ENCODE results near the gene CFAP65.

CFAP65 gene

DNA sequence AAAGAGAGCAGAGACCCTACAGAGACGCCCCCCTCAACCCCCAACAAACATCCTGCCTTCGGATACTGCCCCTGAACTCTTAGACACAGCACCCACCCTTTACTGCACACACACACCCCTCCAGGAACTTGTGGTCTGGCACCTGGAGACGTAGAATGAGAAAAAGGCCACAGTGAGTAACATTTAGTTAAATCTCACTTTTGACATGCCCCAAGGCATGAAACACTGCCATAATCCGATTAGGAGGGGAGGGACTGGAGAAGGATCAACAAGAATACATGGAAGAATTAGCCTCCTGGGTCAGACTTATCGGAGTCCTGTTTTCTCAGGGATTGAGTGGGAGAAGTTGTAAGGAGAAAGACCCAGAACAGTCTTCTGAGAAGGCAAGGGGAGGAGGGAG lies 77.7 kb downstream of the CFAP65 start:
- H3K4me3 ChIP-seq (ENCODE audit: low read length): no peak overlapping the region
- TF ChIP-seq, protein P1, sequence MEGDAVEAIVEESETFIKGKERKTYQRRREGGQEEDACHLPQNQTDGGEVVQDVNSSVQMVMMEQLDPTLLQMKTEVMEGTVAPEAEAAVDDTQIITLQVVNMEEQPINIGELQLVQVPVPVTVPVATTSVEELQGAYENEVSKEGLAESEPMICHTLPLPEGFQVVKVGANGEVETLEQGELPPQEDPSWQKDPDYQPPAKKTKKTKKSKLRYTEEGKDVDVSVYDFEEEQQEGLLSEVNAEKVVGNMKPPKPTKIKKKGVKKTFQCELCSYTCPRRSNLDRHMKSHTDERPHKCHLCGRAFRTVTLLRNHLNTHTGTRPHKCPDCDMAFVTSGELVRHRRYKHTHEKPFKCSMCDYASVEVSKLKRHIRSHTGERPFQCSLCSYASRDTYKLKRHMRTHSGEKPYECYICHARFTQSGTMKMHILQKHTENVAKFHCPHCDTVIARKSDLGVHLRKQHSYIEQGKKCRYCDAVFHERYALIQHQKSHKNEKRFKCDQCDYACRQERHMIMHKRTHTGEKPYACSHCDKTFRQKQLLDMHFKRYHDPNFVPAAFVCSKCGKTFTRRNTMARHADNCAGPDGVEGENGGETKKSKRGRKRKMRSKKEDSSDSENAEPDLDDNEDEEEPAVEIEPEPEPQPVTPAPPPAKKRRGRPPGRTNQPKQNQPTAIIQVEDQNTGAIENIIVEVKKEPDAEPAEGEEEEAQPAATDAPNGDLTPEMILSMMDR (conservative IDR thresholded peaks at IDR 0.05; ENCODE audit: low read length): no peak

DNA sequence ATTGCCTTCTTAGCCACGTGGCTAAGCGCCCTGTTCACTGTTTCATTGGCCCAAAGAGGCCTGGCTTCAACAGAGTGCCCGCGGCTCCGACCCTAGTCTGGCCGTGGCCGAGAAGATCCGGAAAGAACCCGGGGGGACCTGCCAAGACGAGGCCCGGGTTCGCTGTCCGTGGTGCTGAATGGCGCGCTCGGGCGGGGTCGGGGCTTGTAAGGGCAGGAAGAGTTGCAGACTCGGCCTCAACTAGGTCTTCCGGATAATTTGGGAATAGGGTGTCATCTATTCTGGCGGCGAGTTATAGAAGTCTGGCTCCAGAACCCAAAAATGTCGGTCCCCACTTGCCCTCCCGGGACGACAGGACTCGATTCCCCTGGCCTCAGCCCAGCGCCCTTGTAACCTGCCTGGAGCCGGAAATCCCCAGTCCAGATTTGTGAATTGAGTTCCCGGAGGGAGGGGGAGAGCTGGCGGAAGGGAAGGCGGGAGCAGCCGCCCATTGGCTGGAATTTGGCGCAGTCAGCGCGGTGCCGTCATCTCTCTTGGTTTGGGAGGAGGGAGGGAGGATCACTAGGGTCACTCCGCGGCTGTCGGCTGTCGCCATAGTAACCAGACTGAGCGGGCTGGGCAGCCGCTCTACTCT lies 78.3 kb downstream of the CFAP65 start:
- no peak overlapping the region; the same call in 1 of the 2 replicates for H3K4me3 ChIP-seq (ENCODE audit: low read length)
- TF ChIP-seq, protein P1 (conservative IDR thresholded peaks at IDR 0.05; ENCODE audit: low read length): no peak
- peak; percentile 36 for DNase-seq (ENCODE audit: low read depth)

More for the DNA sequence above, 77.7 kb downstream of the CFAP65 start:
- no peak for DNase-seq (ENCODE audit: low read depth)

DNA sequence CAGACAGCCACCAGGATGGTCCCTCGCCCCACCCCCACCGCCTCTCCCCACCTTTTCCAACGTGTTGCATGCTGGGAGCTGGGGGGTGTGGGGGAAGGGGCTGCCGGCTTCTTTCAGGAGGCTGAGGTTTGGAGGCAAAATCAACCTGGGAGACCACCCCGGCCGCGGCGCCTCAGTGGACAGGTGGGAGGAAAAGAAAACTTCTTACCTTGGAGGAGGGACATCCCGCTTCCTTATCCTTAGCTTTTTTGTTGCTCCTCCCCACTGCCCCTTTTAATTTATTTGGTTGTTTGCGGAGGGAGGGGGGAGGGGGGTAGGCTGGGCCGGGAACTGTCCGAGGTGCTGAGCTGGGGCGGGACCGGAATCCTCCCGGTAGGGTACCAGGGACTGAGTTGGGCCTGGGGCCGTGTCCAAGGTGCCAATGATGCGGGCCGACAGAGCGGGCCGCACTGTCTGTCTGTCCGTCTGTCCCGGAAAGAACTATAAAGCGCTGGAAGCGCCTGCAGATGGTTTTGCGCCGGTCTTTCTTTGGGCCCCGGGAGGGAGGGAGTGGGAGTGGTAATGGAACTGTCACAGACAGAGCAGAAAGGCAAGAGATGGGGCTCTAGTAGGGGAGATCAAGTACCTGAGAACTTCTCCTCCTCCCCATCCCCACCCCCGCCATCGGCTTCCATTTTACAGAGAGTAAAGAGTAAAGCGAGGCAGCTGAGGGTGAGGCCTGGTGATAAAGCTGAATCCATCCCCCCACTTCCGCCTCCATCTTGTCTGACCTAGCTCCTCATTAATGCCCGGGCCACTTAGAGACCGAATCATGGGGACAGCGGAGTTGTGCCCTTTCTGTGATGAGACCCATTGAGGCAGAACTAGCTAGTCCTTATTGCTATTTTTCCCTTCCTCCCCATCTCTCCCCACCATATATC lies 79.4 kb downstream of the CFAP65 start:
- DNase-seq (ENCODE audit: low read depth): no peak
- TF ChIP-seq, protein P1 (conservative IDR thresholded peaks at IDR 0.05; ENCODE audit: low read length): no peak
- no peak overlapping the region for H3K4me3 ChIP-seq (ENCODE audit: low read length)

DNA sequence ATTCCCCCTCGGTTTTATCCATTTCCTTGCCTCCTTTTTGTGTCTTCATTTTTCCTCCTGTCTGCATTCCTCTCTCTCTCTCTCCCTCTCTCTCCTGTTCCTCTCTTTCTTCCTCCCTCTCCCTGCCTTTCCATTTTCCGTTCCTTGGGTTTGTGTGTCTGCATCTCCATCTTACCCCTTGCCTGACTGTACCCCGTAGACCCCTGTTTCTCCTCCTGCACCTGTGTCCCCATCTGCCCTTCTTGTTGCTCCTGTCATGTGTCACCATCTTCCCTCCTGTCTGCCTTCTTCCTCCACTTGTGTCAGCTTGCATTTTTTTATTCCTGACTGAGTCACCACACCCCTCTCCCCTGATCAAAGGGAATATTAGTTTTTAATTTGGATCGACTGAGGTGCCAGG lies 80.1 kb downstream of the CFAP65 start:
- no peak overlapping the region for H3K4me3 ChIP-seq (ENCODE audit: low read length)
- no peak for DNase-seq (ENCODE audit: low read depth)
- TF ChIP-seq, protein P1 (conservative IDR thresholded peaks at IDR 0.05; ENCODE audit: low read length): no peak

DNA sequence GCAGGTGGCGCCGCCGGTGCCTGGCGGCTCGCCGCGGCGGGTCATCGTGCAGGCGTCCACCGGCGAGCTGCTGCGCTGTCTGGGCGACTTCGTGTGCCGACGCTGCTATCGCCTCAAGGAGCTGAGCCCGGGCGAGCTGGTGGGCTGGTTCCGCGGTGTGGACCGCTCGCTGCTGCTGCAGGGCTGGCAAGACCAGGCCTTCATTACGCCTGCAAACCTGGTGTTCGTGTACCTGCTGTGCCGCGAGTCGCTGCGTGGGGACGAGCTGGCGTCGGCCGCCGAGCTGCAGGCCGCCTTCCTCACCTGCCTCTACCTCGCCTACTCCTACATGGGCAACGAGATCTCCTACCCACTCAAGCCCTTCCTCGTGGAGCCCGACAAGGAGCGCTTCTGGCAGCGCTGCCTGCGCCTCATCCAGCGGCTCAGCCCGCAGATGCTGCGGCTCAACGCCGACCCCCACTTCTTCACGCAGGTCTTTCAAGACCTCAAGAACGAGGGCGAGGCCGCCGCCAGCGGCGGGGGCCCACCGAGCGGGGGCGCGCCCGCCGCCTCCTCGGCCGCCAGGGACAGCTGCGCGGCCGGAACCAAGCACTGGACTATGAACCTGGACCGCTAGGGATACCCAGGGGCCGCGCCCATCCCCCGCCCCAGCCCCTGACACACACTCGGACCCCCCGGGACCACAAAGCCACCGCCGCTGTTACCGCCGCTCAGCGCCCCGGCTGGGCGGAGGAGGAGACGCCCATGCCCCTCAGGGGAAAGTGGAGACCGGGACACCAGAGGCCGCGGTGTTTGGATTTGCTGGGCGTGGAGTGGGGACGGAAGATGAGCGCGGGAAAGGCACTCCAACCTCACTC lies 80.8 kb downstream of the CFAP65 start:
- H3K4me3 ChIP-seq (ENCODE audit: low read length): no peak overlapping the region
- TF ChIP-seq, protein P1 (conservative IDR thresholded peaks at IDR 0.05; ENCODE audit: low read length): no peak
- DNase-seq (ENCODE audit: low read depth): no peak

DNA sequence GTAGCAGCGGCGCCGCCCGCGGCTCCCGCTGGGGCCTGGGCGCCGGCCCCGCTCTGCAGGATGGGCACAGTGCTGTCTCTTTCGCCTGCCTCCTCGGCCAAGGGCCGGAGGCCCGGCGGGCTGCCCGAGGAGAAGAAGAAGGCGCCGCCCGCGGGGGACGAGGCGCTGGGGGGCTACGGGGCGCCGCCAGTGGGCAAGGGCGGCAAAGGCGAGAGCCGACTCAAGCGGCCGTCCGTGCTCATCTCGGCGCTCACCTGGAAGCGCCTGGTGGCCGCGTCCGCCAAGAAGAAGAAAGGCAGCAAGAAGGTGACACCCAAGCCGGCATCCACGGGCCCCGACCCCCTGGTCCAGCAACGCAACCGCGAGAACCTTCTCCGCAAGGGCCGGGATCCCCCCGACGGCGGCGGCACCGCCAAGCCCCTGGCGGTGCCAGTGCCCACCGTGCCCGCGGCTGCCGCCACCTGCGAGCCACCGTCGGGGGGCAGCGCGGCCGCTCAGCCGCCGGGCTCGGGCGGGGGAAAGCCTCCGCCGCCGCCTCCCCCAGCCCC lies 81.5 kb downstream of the CFAP65 start:
- H3K4me3 ChIP-seq (ENCODE audit: low read length): no peak overlapping the region
- TF ChIP-seq, protein P1 (conservative IDR thresholded peaks at IDR 0.05; ENCODE audit: low read length): no peak
- DNase-seq (ENCODE audit: low read depth): no peak

All from AG10803 (cell line).